Heart left ventricle (tissue), 13 donors: ENCODE measurements around the gene SLC22A4.

ENCODE experiments used
- CTCF ChIP-seq, 12 donors: fragments of 200-600 bp; sonication (generic) in 4 of 12; IDR thresholded peaks; one replicate each; pipeline versions ENCODE4 v1.5.0 to v1.8.0; 2018 to 2022; ENCODE audit warnings: antibody characterized with exemption in 12 of 12, mild to moderate bottlenecking in 5 of 12
- POLR2A ChIP-seq, 2 donors: fragments of 450-650 bp; IDR thresholded peaks; one replicate each; pipeline ENCODE4 v1.6.1; 2017; ENCODE audit warnings: antibody characterized with exemption in 2 of 2, mild to moderate bottlenecking in 2 of 2, moderate library complexity in 2 of 2
- donor health status: ischemic (EF 13 %, LVEDD 7.1; RV severe dilation, severe dysfunction).
- donor health status: DM: no; HTN: yes; CAD: no.
- donor health status: DM: no; HTN: no; CAD: no.
- donor health status: ischemic (EF 25% LVEDD 6.9; RV normal size, moderate dysfunction).
- donor health status: ischemic (EF 25% LVEDD 5.7; RV mildly dilated, moderate dysfunction).
- donor health status: ischemic (EF 35%, LVEDD 5.7; RV mildly dilated, moderate dysfunction).
- donor health status: nonischemic (EF 11% LVEDD 7.7; RV severe dilation, severe dysfunction).
- donor health status: DM: yes; HTN: yes; CAD: no.
- donor health status: PGD.
- donor health status: ischemic (EF 29% LVEDD 5.4; RV normal size, mild dysfunction).
- donor health status: nonischemic (EF 23%, LVEDD 6.1; RV moderate dilation, normal function).

DNA sequence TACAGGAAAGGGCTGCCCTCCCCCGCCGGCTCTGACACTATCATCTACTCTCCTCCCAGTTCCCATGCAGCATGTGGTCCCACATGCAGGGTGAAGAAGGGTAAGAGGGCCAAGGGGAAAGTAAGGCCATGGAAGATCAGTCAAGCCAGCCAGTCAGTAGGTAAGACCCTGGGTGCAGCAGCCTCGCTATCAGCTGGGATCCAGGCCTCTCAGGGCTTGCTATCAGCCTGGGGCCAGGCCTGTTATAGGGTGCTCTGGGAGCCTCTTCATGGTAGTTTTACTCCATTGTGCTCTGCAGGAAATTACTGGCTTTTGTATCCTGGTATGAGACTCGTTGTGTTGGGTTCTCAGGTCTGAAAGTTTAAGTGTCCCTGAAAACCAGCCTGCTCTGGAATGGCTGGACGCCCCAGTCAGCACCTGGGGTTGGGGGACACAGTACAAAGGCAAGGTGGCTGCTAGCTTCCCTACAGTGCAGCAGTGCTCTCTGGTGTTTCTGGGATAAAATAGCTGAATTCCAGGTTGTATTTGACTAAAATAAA is 21.4 kb downstream of the SLC22A4 start:
- TF ChIP-seq CTCF (IDR thresholded peaks at IDR 0.05) (no peak), POLR2A (IDR thresholded peaks at IDR 0.05) (no peak)
